HEK293T (cell line): ENCODE results near the gene HSPA6.
"Not testable (repeated sequence)": the region's sequence is repeated elsewhere in the genome, so short reads cannot be mapped to it uniquely, and the experiment has no call there.

Experiments
- CTCF ChIA-PET: fragments of 350-600 bp; formaldehyde crosslinking; extraction: SDS; loops from one replicate; lab custom pipeline; 2021; ENCODE audit warnings: antibody characterized with exemption, inconsistent platforms; lab: Yijun Ruan, JAX
- POLR2A ChIA-PET: fragments of 350-600 bp; formaldehyde crosslinking; extraction: SDS; loops from one replicate; lab custom pipeline; 2020; ENCODE audit warnings: antibody characterized with exemption, inconsistent platforms; lab: Yijun Ruan, JAX
- DNase-seq: peaks from one replicate; pipeline ENCODE4 v3.0.0; 2012; ENCODE audit warnings: mixed read lengths; ENCODE audit errors: extremely low spot score

The HSPA6 gene

GRCh38 chr1:161557506-161558450 lies 33.4 kb downstream of the HSPA6 start:
- CTCF ChIA-PET, POLR2A ChIA-PET, DNase-seq: not testable (repeated sequence)

GRCh38 chr1:161560960-161561715 lies 36.8 kb downstream of the HSPA6 start:
- peak; percentile 3 for DNase-seq
- CTCF ChIA-PET, POLR2A ChIA-PET: not testable (repeated sequence)

- POLR2A ChIA-PET, DNase-seq, CTCF ChIA-PET: not testable (repeated sequence)
Measured at GRCh38 chr1:161562441-161562840, 38.1 kb downstream of the HSPA6 start.

GRCh38 chr1:161563522-161563921 lies 39.2 kb downstream of the HSPA6 start:
- POLR2A ChIA-PET, DNase-seq, CTCF ChIA-PET: not testable (repeated sequence)

- CTCF ChIA-PET, DNase-seq, POLR2A ChIA-PET: not testable (repeated sequence)
Measured at GRCh38 chr1:161566602-161566960, 42.2 kb downstream of the HSPA6 start.

- CTCF ChIA-PET, DNase-seq, POLR2A ChIA-PET: not testable (repeated sequence)
Measured at GRCh38 chr1:161571703-161572102, 47.4 kb downstream of the HSPA6 start.
